SU-DHL-6 (cell line): ENCODE data around the gene FOXC2.

Experiments
- EZH2phosphoT487 ChIP-seq: fragments of 200-600 bp; sonication (generic), shearing (Covaris generic); conservative IDR thresholded peaks from 2 replicates; pipeline ENCODE4 v1.6.1; 2018; ENCODE audit warnings: mild to moderate bottlenecking, antibody characterized with exemption, low read length, moderate library complexity, mixed read lengths
- TF ChIP-seq, protein P1 (sequence below): fragments of 200-600 bp; sonication (generic); IDR thresholded peaks from one replicate; pipeline ENCODE4 v1.5.1; 2017; ENCODE audit warnings: antibody characterized with exemption, mild to moderate bottlenecking, low read length, moderate library complexity; ENCODE audit not compliant: insufficient read depth, poor library complexity, severe bottlenecking

DNA sequence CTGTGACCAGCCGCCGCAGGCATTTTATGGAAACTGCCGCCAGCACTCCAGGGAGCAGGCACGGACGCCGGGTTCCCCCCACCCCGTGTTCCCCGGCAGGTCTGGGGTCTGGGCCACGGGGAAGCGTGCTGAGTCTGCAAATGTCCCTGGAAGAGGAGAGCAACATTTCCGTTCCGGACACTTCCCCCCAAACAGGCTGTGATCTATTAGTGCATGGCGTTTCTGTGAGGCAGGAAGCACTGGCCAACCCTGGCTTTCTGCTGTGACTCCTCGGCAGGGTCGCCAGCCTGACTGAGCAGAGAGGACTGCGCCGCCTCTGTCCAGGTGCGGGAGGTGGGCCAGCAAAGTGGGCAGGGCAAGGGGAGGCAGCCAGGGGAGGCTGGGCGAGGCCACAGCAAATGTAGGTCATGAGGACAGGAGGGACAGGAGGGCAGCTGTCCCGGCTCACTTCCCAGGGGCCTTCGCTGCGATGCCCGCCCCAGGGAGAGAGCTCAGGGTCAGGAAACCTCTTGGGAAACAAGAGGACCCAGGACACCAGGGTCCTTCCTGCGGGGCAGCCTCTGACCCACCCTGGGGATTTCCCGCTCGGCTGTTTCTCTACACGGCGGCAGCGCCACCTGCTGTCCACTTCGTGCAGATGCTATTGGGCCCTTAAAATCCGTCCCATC, 46.8 kb upstream of the FOXC2 start:
- TF ChIP-seq, protein P1, sequence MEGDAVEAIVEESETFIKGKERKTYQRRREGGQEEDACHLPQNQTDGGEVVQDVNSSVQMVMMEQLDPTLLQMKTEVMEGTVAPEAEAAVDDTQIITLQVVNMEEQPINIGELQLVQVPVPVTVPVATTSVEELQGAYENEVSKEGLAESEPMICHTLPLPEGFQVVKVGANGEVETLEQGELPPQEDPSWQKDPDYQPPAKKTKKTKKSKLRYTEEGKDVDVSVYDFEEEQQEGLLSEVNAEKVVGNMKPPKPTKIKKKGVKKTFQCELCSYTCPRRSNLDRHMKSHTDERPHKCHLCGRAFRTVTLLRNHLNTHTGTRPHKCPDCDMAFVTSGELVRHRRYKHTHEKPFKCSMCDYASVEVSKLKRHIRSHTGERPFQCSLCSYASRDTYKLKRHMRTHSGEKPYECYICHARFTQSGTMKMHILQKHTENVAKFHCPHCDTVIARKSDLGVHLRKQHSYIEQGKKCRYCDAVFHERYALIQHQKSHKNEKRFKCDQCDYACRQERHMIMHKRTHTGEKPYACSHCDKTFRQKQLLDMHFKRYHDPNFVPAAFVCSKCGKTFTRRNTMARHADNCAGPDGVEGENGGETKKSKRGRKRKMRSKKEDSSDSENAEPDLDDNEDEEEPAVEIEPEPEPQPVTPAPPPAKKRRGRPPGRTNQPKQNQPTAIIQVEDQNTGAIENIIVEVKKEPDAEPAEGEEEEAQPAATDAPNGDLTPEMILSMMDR = peak; percentile 78
- no peak for TF ChIP-seq EZH2phosphoT487
